ENCODE data around the gene CNTNAP2.

The CNTNAP2 gene

GRCh38 chr7:146291900-146292299 lies 175.3 kb downstream of the CNTNAP2 start:
- Histone ChIP-seq H3K9me3 (ENCODE audit: control insufficient read depth, low read depth, low read length) (no peaks in the 10 kb centered on the region), H3K9ac (ENCODE audit: low read length) (no peak overlapping the region), H3K4me1 (ENCODE audit: control insufficient read depth, low read depth, low read length) (no peaks in the 10 kb centered on the region), H3K27me3 (ENCODE audit: control insufficient read depth, insufficient read depth, low read length) (no peaks in the 10 kb centered on the region), H3K36me3 (ENCODE audit: control insufficient read depth, low read depth, low read length) (no peaks in the 10 kb centered on the region), H3K4me3 (ENCODE audit: low read length) (no peak overlapping the region), H3K27ac (ENCODE audit: low read length) (no peak overlapping the region)

- H3K9me3 ChIP-seq (ENCODE audit: control insufficient read depth, low read depth, low read length): no peaks in the 10 kb centered on the region
- no peaks in the 10 kb centered on the region for H3K27me3 ChIP-seq (ENCODE audit: control insufficient read depth, insufficient read depth, low read length)
- no peak overlapping the region for H3K27ac ChIP-seq (ENCODE audit: low read length)
- H3K4me1 ChIP-seq (ENCODE audit: control insufficient read depth, low read depth, low read length): no peaks in the 10 kb centered on the region
- H3K36me3 ChIP-seq (ENCODE audit: control insufficient read depth, low read depth, low read length): no peaks in the 10 kb centered on the region
- no peak overlapping the region for H3K9ac ChIP-seq (ENCODE audit: low read length)
- no peak overlapping the region for H3K4me3 ChIP-seq (ENCODE audit: low read length)
Observed at GRCh38 chr7:146296028-146296427, 179.4 kb downstream of the CNTNAP2 start.

- Histone ChIP-seq H3K36me3 (ENCODE audit: control insufficient read depth, low read depth, low read length) (no peaks in the 10 kb centered on the region), H3K4me1 (ENCODE audit: control insufficient read depth, low read depth, low read length) (no peaks in the 10 kb centered on the region), H3K27ac (ENCODE audit: low read length) (no peak overlapping the region)
Observed at GRCh38 chr7:146314962-146315361, 198.4 kb downstream of the CNTNAP2 start.

GRCh38 chr7:146319629-146320028 lies 203.0 kb downstream of the CNTNAP2 start:
- Histone ChIP-seq H3K27me3 (ENCODE audit: control insufficient read depth, insufficient read depth, low read length) (no peaks in the 10 kb centered on the region), H3K27ac (ENCODE audit: low read length) (no peak overlapping the region), H3K9me3 (ENCODE audit: control insufficient read depth, low read depth, low read length) (no peaks in the 10 kb centered on the region), H3K4me1 (ENCODE audit: control insufficient read depth, low read depth, low read length) (peaks cover 5% of the 10 kb centered on the region), H3K9ac (ENCODE audit: low read length) (no peak overlapping the region), H3K4me3 (ENCODE audit: low read length) (no peak overlapping the region), H3K36me3 (ENCODE audit: control insufficient read depth, low read depth, low read length) (no peaks in the 10 kb centered on the region)

More at GRCh38 chr7:146314962-146315361, 198.4 kb downstream of the CNTNAP2 start:
- Histone ChIP-seq H3K27me3 (ENCODE audit: control insufficient read depth, insufficient read depth, low read length) (no peaks in the 10 kb centered on the region), H3K9ac (ENCODE audit: low read length) (no peak overlapping the region), H3K4me3 (ENCODE audit: low read length) (no peak overlapping the region), H3K9me3 (ENCODE audit: control insufficient read depth, low read depth, low read length) (no peaks in the 10 kb centered on the region)

GRCh38 chr7:146321301-146321700 lies 204.7 kb downstream of the CNTNAP2 start:
- H3K36me3 ChIP-seq (ENCODE audit: control insufficient read depth, low read depth, low read length): no peaks in the 10 kb centered on the region

GRCh38 chr7:146331369-146331768 lies 214.8 kb downstream of the CNTNAP2 start:
- no peak overlapping the region for H3K9ac ChIP-seq (ENCODE audit: low read length)
- H3K27ac ChIP-seq (ENCODE audit: low read length): no peak overlapping the region
- H3K27me3 ChIP-seq (ENCODE audit: control insufficient read depth, insufficient read depth, low read length): no peaks in the 10 kb centered on the region
- no peaks in the 10 kb centered on the region for H3K36me3 ChIP-seq (ENCODE audit: control insufficient read depth, low read depth, low read length)
- H3K9me3 ChIP-seq (ENCODE audit: control insufficient read depth, low read depth, low read length): no peaks in the 10 kb centered on the region
- H3K4me1 ChIP-seq (ENCODE audit: control insufficient read depth, low read depth, low read length): no peaks in the 10 kb centered on the region
- H3K4me3 ChIP-seq (ENCODE audit: low read length): no peak overlapping the region

More at GRCh38 chr7:146321301-146321700, 204.7 kb downstream of the CNTNAP2 start:
- no peak overlapping the region for H3K4me3 ChIP-seq (ENCODE audit: low read length)
- H3K9ac ChIP-seq (ENCODE audit: low read length): no peak overlapping the region
- no peaks in the 10 kb centered on the region for H3K9me3 ChIP-seq (ENCODE audit: control insufficient read depth, low read depth, low read length)
- H3K4me1 ChIP-seq (ENCODE audit: control insufficient read depth, low read depth, low read length): peaks cover 5% of the 10 kb centered on the region
- H3K27ac ChIP-seq (ENCODE audit: low read length): no peak overlapping the region
- no peaks in the 10 kb centered on the region for H3K27me3 ChIP-seq (ENCODE audit: control insufficient read depth, insufficient read depth, low read length)

GRCh38 chr7:146345251-146345650 lies 228.7 kb downstream of the CNTNAP2 start:
- no peak overlapping the region for H3K9ac ChIP-seq (ENCODE audit: low read length)
- no peak overlapping the region for H3K4me3 ChIP-seq (ENCODE audit: low read length)
- H3K4me1 ChIP-seq (ENCODE audit: control insufficient read depth, low read depth, low read length): no peaks in the 10 kb centered on the region
- H3K36me3 ChIP-seq (ENCODE audit: control insufficient read depth, low read depth, low read length): no peaks in the 10 kb centered on the region
- no peaks in the 10 kb centered on the region for H3K27me3 ChIP-seq (ENCODE audit: control insufficient read depth, insufficient read depth, low read length)
- H3K27ac ChIP-seq (ENCODE audit: low read length): no peak overlapping the region
- no peaks in the 10 kb centered on the region for H3K9me3 ChIP-seq (ENCODE audit: control insufficient read depth, low read depth, low read length)

- H3K9ac ChIP-seq (ENCODE audit: low read length): no peak overlapping the region
- H3K4me1 ChIP-seq (ENCODE audit: control insufficient read depth, low read depth, low read length): no peaks in the 10 kb centered on the region
- no peaks in the 10 kb centered on the region for H3K36me3 ChIP-seq (ENCODE audit: control insufficient read depth, low read depth, low read length)
- H3K27me3 ChIP-seq (ENCODE audit: control insufficient read depth, insufficient read depth, low read length): no peaks in the 10 kb centered on the region
- H3K27ac ChIP-seq (ENCODE audit: low read length): no peak overlapping the region
- no peak overlapping the region for H3K4me3 ChIP-seq (ENCODE audit: low read length)
- H3K9me3 ChIP-seq (ENCODE audit: control insufficient read depth, low read depth, low read length): no peaks in the 10 kb centered on the region
Observed at GRCh38 chr7:146346096-146346495, 229.5 kb downstream of the CNTNAP2 start.

- H3K9me3 ChIP-seq (ENCODE audit: control insufficient read depth, low read depth, low read length): no peaks in the 10 kb centered on the region
- H3K4me3 ChIP-seq (ENCODE audit: low read length): no peak overlapping the region
- H3K9ac ChIP-seq (ENCODE audit: low read length): no peak overlapping the region
- H3K27ac ChIP-seq (ENCODE audit: low read length): no peak overlapping the region
- H3K27me3 ChIP-seq (ENCODE audit: control insufficient read depth, insufficient read depth, low read length): no peaks in the 10 kb centered on the region
- H3K36me3 ChIP-seq (ENCODE audit: control insufficient read depth, low read depth, low read length): no peaks in the 10 kb centered on the region
- H3K4me1 ChIP-seq (ENCODE audit: control insufficient read depth, low read depth, low read length): no peaks in the 10 kb centered on the region
Observed at GRCh38 chr7:146355216-146355615, 238.6 kb downstream of the CNTNAP2 start.

- Histone ChIP-seq H3K4me1 (ENCODE audit: control insufficient read depth, low read depth, low read length) (peaks cover 5% of the 10 kb centered on the region), H3K36me3 (ENCODE audit: control insufficient read depth, low read depth, low read length) (no peaks in the 10 kb centered on the region), H3K4me3 (ENCODE audit: low read length) (no peak overlapping the region), H3K27me3 (ENCODE audit: control insufficient read depth, insufficient read depth, low read length) (no peaks in the 10 kb centered on the region), H3K9ac (ENCODE audit: low read length) (no peak overlapping the region), H3K27ac (ENCODE audit: low read length) (no peak overlapping the region), H3K9me3 (ENCODE audit: control insufficient read depth, low read depth, low read length) (no peaks in the 10 kb centered on the region)
Observed at GRCh38 chr7:146359176-146359575, 242.6 kb downstream of the CNTNAP2 start.

GRCh38 chr7:146366938-146367337 lies 250.3 kb downstream of the CNTNAP2 start:
- Histone ChIP-seq H3K4me1 (ENCODE audit: control insufficient read depth, low read depth, low read length) (no peaks in the 10 kb centered on the region), H3K4me3 (ENCODE audit: low read length) (no peak overlapping the region), H3K27ac (ENCODE audit: low read length) (no peak overlapping the region), H3K9me3 (ENCODE audit: control insufficient read depth, low read depth, low read length) (no peaks in the 10 kb centered on the region), H3K27me3 (ENCODE audit: control insufficient read depth, insufficient read depth, low read length) (no peaks in the 10 kb centered on the region), H3K9ac (ENCODE audit: low read length) (no peak overlapping the region), H3K36me3 (ENCODE audit: control insufficient read depth, low read depth, low read length) (no peaks in the 10 kb centered on the region)

GRCh38 chr7:146370171-146370570 lies 253.6 kb downstream of the CNTNAP2 start:
- Histone ChIP-seq H3K4me3 (ENCODE audit: low read length) (no peak overlapping the region), H3K9ac (ENCODE audit: low read length) (no peak overlapping the region), H3K36me3 (ENCODE audit: control insufficient read depth, low read depth, low read length) (no peaks in the 10 kb centered on the region), H3K4me1 (ENCODE audit: control insufficient read depth, low read depth, low read length) (peaks cover 4% of the 10 kb centered on the region), H3K9me3 (ENCODE audit: control insufficient read depth, low read depth, low read length) (no peaks in the 10 kb centered on the region), H3K27ac (ENCODE audit: low read length) (no peak overlapping the region), H3K27me3 (ENCODE audit: control insufficient read depth, insufficient read depth, low read length) (no peaks in the 10 kb centered on the region)
